ENCODE data around the gene ADGRG1.
"Not testable (repeated sequence)": the region's sequence is repeated elsewhere in the genome, so short reads cannot be mapped to it uniquely, and the experiment has no call there.

The ADGRG1 gene

GRCh38 chr16:57668630-57669475, 40.4 kb downstream of the ADGRG1 start:
- no peak overlapping the region for H4K8ac ChIP-seq (ENCODE audit: low read depth, low read length)
- DNase-seq (ENCODE audit: low spot score): no peak
- no peak overlapping the region for H3K9ac ChIP-seq (ENCODE audit: low read depth, low read length, poor library complexity)
- WGBS, 2 donors (ENCODE audit: extremely low coverage in 2 of 2, insufficient read length in 2 of 2, insufficient replicate concordance in 1 of 2): no CpG with 5 or more reads among the region's 20 CpGs
- peaks cover 5 to 13% of the 10 kb centered on the region in 2 donors for H3K36me3 ChIP-seq (replicated peaks in 1 of 2; ENCODE audit: control insufficient read depth in 2 of 2, insufficient read depth in 2 of 2, low read length in 2 of 2)
- H2BK15ac ChIP-seq (ENCODE audit: low read length): no peak overlapping the region
- H2AFZ ChIP-seq (ENCODE audit: low read length): no peak overlapping the region
- H4K91ac ChIP-seq (ENCODE audit: low read depth, low read length, poor library complexity): no peak overlapping the region
- peaks cover 3 to 6% of the 10 kb centered on the region in 2 donors for H3K4me1 ChIP-seq (ENCODE audit: control insufficient read depth in 2 of 2, insufficient read depth in 1 of 2, low read depth in 1 of 2, low read length in 2 of 2)
- H3K18ac ChIP-seq (ENCODE audit: low read length): no peak overlapping the region
- H3K4me3 ChIP-seq (ENCODE audit: low read length in 2 of 2): no peak overlapping the region
- no peak overlapping the region for H2BK5ac ChIP-seq (ENCODE audit: low read length)
- no peak overlapping the region for H3K4ac ChIP-seq (ENCODE audit: low read length)
- H3K4me2 ChIP-seq (ENCODE audit: insufficient read depth, low read length, poor library complexity, severe bottlenecking): no peak overlapping the region
- peak overlapping the region; percentile 76 for H2AK5ac ChIP-seq (ENCODE audit: low read depth, low read length)
- no peaks in the 10 kb centered on the region for H3K79me1 ChIP-seq (ENCODE audit: low read depth, low read length)
- H2BK12ac ChIP-seq (ENCODE audit: low read length): no peak overlapping the region
- no peak overlapping the region for H3K27ac ChIP-seq (replicated peaks; ENCODE audit: low read length)
- peaks cover 0 to 11% (median 0%) of the 10 kb centered on the region in 3 experiments for H3K27me3 ChIP-seq (ENCODE audit: control insufficient read depth in 3 of 3, insufficient read depth in 3 of 3, low read depth in 1 of 3, low read length in 3 of 3)
- H3K9me3 ChIP-seq (replicated peaks in 1 of 2; ENCODE audit: control insufficient read depth in 2 of 2, insufficient read depth in 1 of 2, low read depth in 1 of 2, low read length in 2 of 2): no peaks in the 10 kb centered on the region
- peak overlapping the region; percentile 11 for H3K14ac ChIP-seq (ENCODE audit: low read length)
- H2BK120ac ChIP-seq (ENCODE audit: low read depth, low read length): no peak overlapping the region
- peak overlapping the region; percentile 2 for H3K23ac ChIP-seq (ENCODE audit: low read depth, low read length, poor library complexity)

GRCh38 chr16:57669476-57670162, 41.2 kb downstream of the ADGRG1 start:
- Histone ChIP-seq H3K4me2 (ENCODE audit: insufficient read depth, low read length, poor library complexity, severe bottlenecking) (no peak overlapping the region), H2BK120ac (ENCODE audit: low read depth, low read length) (no peak overlapping the region), H2BK12ac (ENCODE audit: low read length) (no peak overlapping the region), H4K91ac (ENCODE audit: low read depth, low read length, poor library complexity) (no peak overlapping the region), H4K8ac (ENCODE audit: low read depth, low read length) (no peak overlapping the region), H3K36me3 (replicated peaks in 1 of 2; ENCODE audit: control insufficient read depth in 2 of 2, insufficient read depth in 2 of 2, low read length in 2 of 2) (peaks cover under 1 to 5% of the 10 kb centered on the region in 2 donors), H3K18ac (ENCODE audit: low read length) (peak overlapping the region; percentile 51), H3K9ac (ENCODE audit: low read depth, low read length, poor library complexity) (no peak overlapping the region), H2AK5ac (ENCODE audit: low read depth, low read length) (no peak overlapping the region), H3K79me1 (ENCODE audit: low read depth, low read length) (no peaks in the 10 kb centered on the region), H3K9me3 (replicated peaks in 1 of 2; ENCODE audit: control insufficient read depth in 2 of 2, insufficient read depth in 1 of 2, low read depth in 1 of 2, low read length in 2 of 2) (no peaks in the 10 kb centered on the region), H3K4me1 (ENCODE audit: control insufficient read depth in 2 of 2, insufficient read depth in 1 of 2, low read depth in 1 of 2, low read length in 2 of 2) (peaks cover 3 to 6% of the 10 kb centered on the region in 2 donors), H3K4me3 (ENCODE audit: low read length in 2 of 2) (peak overlapping the region in 1 of 2 donors; percentile 19), H3K27ac (replicated peaks; ENCODE audit: low read length) (no peak overlapping the region), H3K4ac (ENCODE audit: low read length) (no peak overlapping the region), H2BK5ac (ENCODE audit: low read length) (no peak overlapping the region), H3K27me3 (ENCODE audit: control insufficient read depth in 3 of 3, insufficient read depth in 3 of 3, low read depth in 1 of 3, low read length in 3 of 3) (peaks cover 0 to 16% (median 0%) of the 10 kb centered on the region in 3 experiments), H2BK15ac (ENCODE audit: low read length) (no peak overlapping the region), H3K14ac (ENCODE audit: low read length) (no peak overlapping the region), H2AFZ (ENCODE audit: low read length) (peak overlapping the region; percentile 16), H3K23ac (ENCODE audit: low read depth, low read length, poor library complexity) (no peak overlapping the region)
- no CpG with 5 or more reads among the region's 12 CpGs for WGBS, 2 donors (ENCODE audit: extremely low coverage in 2 of 2, insufficient read length in 2 of 2, insufficient replicate concordance in 1 of 2)
- no peak for DNase-seq (ENCODE audit: low spot score)

- Histone ChIP-seq H3K27me3 (ENCODE audit: control insufficient read depth in 3 of 3, insufficient read depth in 3 of 3, low read depth in 1 of 3, low read length in 3 of 3) (peaks cover 0 to 16% (median 0%) of the 10 kb centered on the region in 3 experiments), H3K4me1 (ENCODE audit: control insufficient read depth in 2 of 2, insufficient read depth in 1 of 2, low read depth in 1 of 2, low read length in 2 of 2) (peaks cover 3 to 6% of the 10 kb centered on the region in 2 donors), H3K4me2 (ENCODE audit: insufficient read depth, low read length, poor library complexity, severe bottlenecking) (no peak overlapping the region), H3K4ac (ENCODE audit: low read length) (no peak overlapping the region), H3K14ac (ENCODE audit: low read length) (no peak overlapping the region), H2AFZ (ENCODE audit: low read length) (peak overlapping the region; percentile 16), H2BK12ac (ENCODE audit: low read length) (no peak overlapping the region), H3K9me3 (replicated peaks in 1 of 2; ENCODE audit: control insufficient read depth in 2 of 2, insufficient read depth in 1 of 2, low read depth in 1 of 2, low read length in 2 of 2) (no peaks in the 10 kb centered on the region), H3K4me3 (ENCODE audit: low read length in 2 of 2) (no peak overlapping the region), H3K23ac (ENCODE audit: low read depth, low read length, poor library complexity) (no peak overlapping the region), H4K8ac (ENCODE audit: low read depth, low read length) (no peak overlapping the region), H4K91ac (ENCODE audit: low read depth, low read length, poor library complexity) (no peak overlapping the region), H3K9ac (ENCODE audit: low read depth, low read length, poor library complexity) (no peak overlapping the region), H3K79me1 (ENCODE audit: low read depth, low read length) (no peaks in the 10 kb centered on the region), H2BK5ac (ENCODE audit: low read length) (no peak overlapping the region), H2BK120ac (ENCODE audit: low read depth, low read length) (no peak overlapping the region), H2AK5ac (ENCODE audit: low read depth, low read length) (no peak overlapping the region), H3K18ac (ENCODE audit: low read length) (peak overlapping the region; percentile 51), H2BK15ac (ENCODE audit: low read length) (no peak overlapping the region), H3K27ac (replicated peaks; ENCODE audit: low read length) (no peak overlapping the region), H3K36me3 (replicated peaks in 1 of 2; ENCODE audit: control insufficient read depth in 2 of 2, insufficient read depth in 2 of 2, low read length in 2 of 2) (no peaks in the 10 kb centered on the region)
- WGBS, 2 donors (ENCODE audit: extremely low coverage in 2 of 2, insufficient read length in 2 of 2, insufficient replicate concordance in 1 of 2): no CpG with 5 or more reads among the region's 4 CpGs
- DNase-seq (ENCODE audit: low spot score): no peak
Observed at GRCh38 chr16:57670196-57670595, 41.8 kb downstream of the ADGRG1 start.

- not testable (repeated sequence) for H4K91ac ChIP-seq (ENCODE audit: low read depth, low read length, poor library complexity); H2BK12ac ChIP-seq (ENCODE audit: low read length); H2BK120ac ChIP-seq (ENCODE audit: low read depth, low read length); H2BK5ac ChIP-seq (ENCODE audit: low read length); H3K27ac ChIP-seq (replicated peaks; ENCODE audit: low read length); H3K4me3 ChIP-seq (ENCODE audit: low read length in 2 of 2); H3K9ac ChIP-seq (ENCODE audit: low read depth, low read length, poor library complexity); H2AFZ ChIP-seq (ENCODE audit: low read length); H3K36me3 ChIP-seq (replicated peaks in 1 of 2; ENCODE audit: control insufficient read depth in 2 of 2, insufficient read depth in 2 of 2, low read length in 2 of 2); H4K8ac ChIP-seq (ENCODE audit: low read depth, low read length); H2BK15ac ChIP-seq (ENCODE audit: low read length); H3K4ac ChIP-seq (ENCODE audit: low read length); H3K18ac ChIP-seq (ENCODE audit: low read length); H3K14ac ChIP-seq (ENCODE audit: low read length); DNase-seq (ENCODE audit: low spot score); H3K23ac ChIP-seq (ENCODE audit: low read depth, low read length, poor library complexity); H2AK5ac ChIP-seq (ENCODE audit: low read depth, low read length); H3K9me3 ChIP-seq (replicated peaks in 1 of 2; ENCODE audit: control insufficient read depth in 2 of 2, insufficient read depth in 1 of 2, low read depth in 1 of 2, low read length in 2 of 2); H3K4me2 ChIP-seq (ENCODE audit: insufficient read depth, low read length, poor library complexity, severe bottlenecking); H3K79me1 ChIP-seq (ENCODE audit: low read depth, low read length)
- H3K27me3 ChIP-seq (ENCODE audit: control insufficient read depth in 3 of 3, insufficient read depth in 3 of 3, low read depth in 1 of 3, low read length in 3 of 3): peaks cover 0 to 16% (median 0%) of the 10 kb centered on the region in 3 experiments
- peaks cover 11% of the 10 kb centered on the region in 2 donors for H3K4me1 ChIP-seq (ENCODE audit: control insufficient read depth in 2 of 2, insufficient read depth in 1 of 2, low read depth in 1 of 2, low read length in 2 of 2)
- no CpG with 5 or more reads among the region's 7 CpGs for WGBS, 2 donors (ENCODE audit: extremely low coverage in 2 of 2, insufficient read length in 2 of 2, insufficient replicate concordance in 1 of 2)
Observed at GRCh38 chr16:57671451-57671850, 43.0 kb downstream of the ADGRG1 start.

Data from neuronal stem cell (in vitro differentiated cells).